T-cell (primary cell): Measurements from ENCODE around the gene SEMA6B. TPM values are rescaled to one million over a fixed set of nuclear protein-coding genes. Genes with fewer than 3 reads are reported as not detected.
A peak's percentile ranks its signal among the peaks of the same experiment; 100 is the strongest.

ENCODE experiments used
- ATAC-seq, 4 experiments: fragments of 200-7000 bp in 3 of 4; fragments of 150-1000 bp in 1 of 4; cut with Tn5 transposase; replicated peaks in 1 of 4; 1 replicate in 3 of 4; 2 replicates in 1 of 4; pipeline ENCODE4 v1.10.0; 2021; ENCODE audit warnings: moderate library complexity in 3 of 4, mild to moderate bottlenecking in 2 of 4, moderate number of reproducible peaks in 1 of 4
- CTCF ChIA-PET, 2 donors: fragments of 300-600 bp; sonication (Branson Sonifier 250); formaldehyde crosslinking; loops; one replicate each; lab custom pipeline; 2022; ENCODE audit warnings: antibody characterized with exemption in 2 of 2; lab: Charles Lee
- POLR2A ChIA-PET, 2 donors: fragments of 300-600 bp; sonication (Branson Sonifier 250); formaldehyde crosslinking; loops; one replicate each; lab custom pipeline; 2022; ENCODE audit warnings: antibody characterized with exemption in 2 of 2; lab: Charles Lee
- DNase-seq, 35 experiments: peaks; one replicate each; pipeline versions ENCODE4 v3.0.0 to v3.0.0-alpha.2; 2013 to 2023
- H3K27ac ChIP-seq: one replicate; pipeline ENCODE4 v1.5.1; 2013; ENCODE audit warnings: low read length
- H3K27me3 ChIP-seq, 2 experiments: replicated peaks in 1 of 2; 1 replicate in 1 of 2; 2 replicates in 1 of 2; pipeline versions ENCODE4 v1.6.1 to v1.7.0; 2013; ENCODE audit warnings: low read length in 1 of 2, mixed read lengths in 1 of 2; ENCODE audit not compliant: control insufficient read depth in 2 of 2, insufficient read depth in 2 of 2; ENCODE audit errors: extremely low read depth in 1 of 2
- H3K36me3 ChIP-seq, 2 donors: 1 replicate in 1 of 2; 2 replicates in 1 of 2; pipeline versions ENCODE4 v1.6.1 to v1.7.0; 2013; ENCODE audit warnings: low read length in 1 of 2; ENCODE audit not compliant: control insufficient read depth in 2 of 2, insufficient read depth in 1 of 2; ENCODE audit errors: extremely low read depth in 1 of 2
- H3K4me1 ChIP-seq, 2 experiments: 1 replicate in 1 of 2; 2 replicates in 1 of 2; pipeline versions ENCODE4 v1.6.1 to v1.7.0; 2013; ENCODE audit warnings: low read length in 2 of 2, mixed read lengths in 1 of 2; ENCODE audit not compliant: insufficient read depth in 2 of 2, control insufficient read depth in 1 of 2; ENCODE audit errors: extremely low read depth in 1 of 2
- H3K4me3 ChIP-seq, 2 donors: 1 replicate in 1 of 2; 2 replicates in 1 of 2; pipeline versions ENCODE4 v1.5.1 to v1.7.0; 2013; ENCODE audit warnings: mild to moderate bottlenecking in 2 of 2, low read length in 1 of 2, moderate library complexity in 1 of 2; ENCODE audit not compliant: control insufficient read depth in 1 of 2; ENCODE audit errors: extremely low read depth in 1 of 2
- H3K9me3 ChIP-seq: 2 replicates; pipeline ENCODE4 v1.7.0; 2013
- H3K27ac Mint-ChIP-seq, 2 donors: one replicate each; pipeline ENCODE4 v1.8.0; 2020 to 2021; ENCODE audit warnings: mild to moderate bottlenecking in 2 of 2, mixed read lengths in 2 of 2
- H3K27me3 Mint-ChIP-seq, 2 donors: one replicate each; pipeline ENCODE4 v1.8.0; 2021 to 2022; ENCODE audit warnings: mixed read lengths in 2 of 2
- H3K36me3 Mint-ChIP-seq: one replicate; pipeline ENCODE4 v1.8.0; 2021; ENCODE audit warnings: mixed read lengths
- H3K4me1 Mint-ChIP-seq, 3 donors: one replicate each; pipeline ENCODE4 v1.8.0; 2020 to 2022; ENCODE audit warnings: mixed read lengths in 3 of 3, mild to moderate bottlenecking in 1 of 3
- H3K4me3 Mint-ChIP-seq, 3 donors: one replicate each; pipeline ENCODE4 v1.8.0; 2020 to 2022; ENCODE audit warnings: mild to moderate bottlenecking in 3 of 3, mixed read lengths in 3 of 3, moderate library complexity in 3 of 3
- H3K9me3 Mint-ChIP-seq, 3 donors: one replicate each; pipeline ENCODE4 v1.8.0; 2020 to 2022; ENCODE audit warnings: mixed read lengths in 3 of 3
- WGBS: methylation state at CpG from one replicate; pipeline ENCODE4 v1.1.5; 2013; ENCODE audit warnings: missing lambda C conversion rate; ENCODE audit not compliant: insufficient coverage; 5-methylcytosine and 5-hydroxymethylcytosine counted together
- total RNA-seq, 35 experiments: library from RNA in 6 of 35; stranded (reverse) in 6 of 35; fragments of 120-200 nt in 1 of 35; gene quantifications; one replicate each; pipeline versions ENCODE4 v1.2.1 to v1.2.4 and lab custom pipeline; 2013 to 2026

Gene SEMA6B
- total RNA-seq, 5 donors from 2014 or later (not counting 1 experiment from before 2014, with no cell fraction given): 0.25 to 0.43 (median 0.32) TPM; not detected in 2

- no peaks in the 10 kb centered on the region for H3K36me3 ChIP-seq
- no peak overlapping the region for H3K27ac Mint-ChIP-seq
- DNase-seq (no peak), ATAC-seq (no peak)
- H3K4me3 Mint-ChIP-seq: no peak overlapping the region
- no peak overlapping the region for H3K27ac ChIP-seq
- WGBS: 60% methylated on average over 1 of the region's 1 CpG
- H3K4me3 ChIP-seq: no peak overlapping the region
- peaks cover 2 to 82% of the 10 kb centered on the region in 2 experiments for H3K27me3 ChIP-seq
- H3K27me3 Mint-ChIP-seq: peaks cover 45 to 58% of the 10 kb centered on the region in 2 donors
- CTCF ChIA-PET: interaction anchor here in 1 of 2 donors (0.6 kb wide), 1 partner anchor 25 kb away, joined by 3 read pairs; no protein-coding TSS in a partner anchor
- POLR2A ChIA-PET: no interaction called here
- H3K9me3 Mint-ChIP-seq: no peaks in the 10 kb centered on the region
- no peaks in the 10 kb centered on the region for H3K36me3 Mint-ChIP-seq
- no peaks in the 10 kb centered on the region for H3K9me3 ChIP-seq
- H3K4me1 ChIP-seq: peaks cover 0 to 23% of the 10 kb centered on the region in 2 experiments
- H3K4me1 Mint-ChIP-seq: peaks cover 8 to 17% (median 10%) of the 10 kb centered on the region in 3 donors
Measured at GRCh38 chr19:4585556-4585955, 26.1 kb upstream of the SEMA6B start.

GRCh38 chr19:4584670-4585460 lies 25.4 kb upstream of the SEMA6B start:
- 5% methylated on average over 35 of the region's 45 CpGs for WGBS
- Mint-ChIP-seq H3K27me3 (peaks cover 39 to 57% of the 10 kb centered on the region in 2 donors), H3K36me3 (no peaks in the 10 kb centered on the region), H3K4me3 (peak overlapping the region in 1 of 3 donors; percentile 46), H3K9me3 (no peaks in the 10 kb centered on the region), H3K4me1 (peaks cover 8 to 17% (median 10%) of the 10 kb centered on the region in 3 donors), H3K27ac (no peak overlapping the region)
- Histone ChIP-seq H3K9me3 (no peaks in the 10 kb centered on the region), H3K27ac (no peak overlapping the region), H3K27me3 (peaks cover 2 to 83% of the 10 kb centered on the region in 2 experiments), H3K4me3 (no peak overlapping the region), H3K4me1 (peaks cover 0 to 26% of the 10 kb centered on the region in 2 experiments), H3K36me3 (no peaks in the 10 kb centered on the region)
- ChIA-PET CTCF (no interaction called here), POLR2A (no interaction called here)
- ATAC-seq: no peak
- no peak for DNase-seq

- H3K27me3 ChIP-seq: peaks cover 3 to 83% of the 10 kb centered on the region in 2 experiments
- no peaks in the 10 kb centered on the region for H3K9me3 Mint-ChIP-seq
- H3K27me3 Mint-ChIP-seq: peaks cover 41 to 63% of the 10 kb centered on the region in 2 donors
- no peak for ATAC-seq
- CTCF ChIA-PET: no interaction called here
- H3K4me3 Mint-ChIP-seq: peak overlapping the region in 1 of 3 donors; percentile 35
- no peak overlapping the region for H3K27ac Mint-ChIP-seq
- WGBS: 5% methylated on average over 49 of the region's 49 CpGs
- peak overlapping the region in 1 of 2 donors; percentile 25 for H3K4me3 ChIP-seq
- POLR2A ChIA-PET: no interaction called here
- DNase-seq: no peak
- H3K27ac ChIP-seq: no peak overlapping the region
- peaks cover 8 to 17% (median 10%) of the 10 kb centered on the region in 3 donors for H3K4me1 Mint-ChIP-seq
- H3K9me3 ChIP-seq: no peaks in the 10 kb centered on the region
- peaks cover 0 to 26% of the 10 kb centered on the region in 2 experiments for H3K4me1 ChIP-seq
- H3K36me3 Mint-ChIP-seq: no peaks in the 10 kb centered on the region
- H3K36me3 ChIP-seq: no peaks in the 10 kb centered on the region
Measured at GRCh38 chr19:4583961-4584669, 24.6 kb upstream of the SEMA6B start.

GRCh38 chr19:4582980-4583842 lies 23.7 kb upstream of the SEMA6B start:
- Histone ChIP-seq H3K4me3 (no peak overlapping the region), H3K9me3 (no peaks in the 10 kb centered on the region), H3K36me3 (no peaks in the 10 kb centered on the region), H3K4me1 (peaks cover 0 to 26% of the 10 kb centered on the region in 2 experiments), H3K27me3 (peaks cover 5 to 89% of the 10 kb centered on the region in 2 experiments), H3K27ac (no peak overlapping the region)
- WGBS: 21% methylated on average over 14 of the region's 16 CpGs
- Mint-ChIP-seq H3K4me1 (peaks cover 8 to 17% (median 10%) of the 10 kb centered on the region in 3 donors), H3K36me3 (no peaks in the 10 kb centered on the region), H3K27me3 (peaks cover 47 to 68% of the 10 kb centered on the region in 2 donors), H3K4me3 (peak overlapping the region in 1 of 3 donors; percentile 35), H3K9me3 (no peaks in the 10 kb centered on the region), H3K27ac (no peak overlapping the region)
- ATAC-seq: peak in 1 of 4 experiments; percentile 9
- CTCF ChIA-PET: no interaction called here
- DNase-seq: no peak
- POLR2A ChIA-PET: no interaction called here

- H3K4me3 ChIP-seq: no peak overlapping the region
- peaks cover 8 to 17% (median 10%) of the 10 kb centered on the region in 3 donors for H3K4me1 Mint-ChIP-seq
- H3K4me3 Mint-ChIP-seq: peak overlapping the region; percentile 37 to 70 (median 41)
- H3K27ac Mint-ChIP-seq: peak overlapping the region in 1 of 2 donors; percentile 32
- H3K36me3 Mint-ChIP-seq: no peaks in the 10 kb centered on the region
- peaks cover 41 to 68% of the 10 kb centered on the region in 2 donors for H3K27me3 Mint-ChIP-seq
- no peaks in the 10 kb centered on the region for H3K9me3 ChIP-seq
- ATAC-seq: no peak
- no peak for DNase-seq
- peaks cover 5 to 92% of the 10 kb centered on the region in 2 experiments for H3K27me3 ChIP-seq
- no peaks in the 10 kb centered on the region for H3K36me3 ChIP-seq
- 24% methylated on average over 31 of the region's 57 CpGs for WGBS
- POLR2A ChIA-PET: no interaction called here
- no peaks in the 10 kb centered on the region for H3K9me3 Mint-ChIP-seq
- CTCF ChIA-PET: no interaction called here
- H3K27ac ChIP-seq: no peak overlapping the region
- peaks cover 0 to 26% of the 10 kb centered on the region in 2 experiments for H3K4me1 ChIP-seq
Measured at GRCh38 chr19:4581666-4582553, 22.4 kb upstream of the SEMA6B start.
